HG03342 (cell line): ENCODE data around the gene ZNF181.
"Not testable (repeated sequence)": the region's sequence is repeated elsewhere in the genome, so short reads cannot be mapped to it uniquely, and the experiment has no call there.

Experiments used
- ATAC-seq: cut with Tn5 transposase; IDR thresholded peaks from one replicate; pipeline ENCODE4 v1.9.1; 2021; ENCODE audit warnings: mild to moderate bottlenecking, moderate library complexity; ENCODE audit not compliant: unreplicated experiment

Gene ZNF181

DNA sequence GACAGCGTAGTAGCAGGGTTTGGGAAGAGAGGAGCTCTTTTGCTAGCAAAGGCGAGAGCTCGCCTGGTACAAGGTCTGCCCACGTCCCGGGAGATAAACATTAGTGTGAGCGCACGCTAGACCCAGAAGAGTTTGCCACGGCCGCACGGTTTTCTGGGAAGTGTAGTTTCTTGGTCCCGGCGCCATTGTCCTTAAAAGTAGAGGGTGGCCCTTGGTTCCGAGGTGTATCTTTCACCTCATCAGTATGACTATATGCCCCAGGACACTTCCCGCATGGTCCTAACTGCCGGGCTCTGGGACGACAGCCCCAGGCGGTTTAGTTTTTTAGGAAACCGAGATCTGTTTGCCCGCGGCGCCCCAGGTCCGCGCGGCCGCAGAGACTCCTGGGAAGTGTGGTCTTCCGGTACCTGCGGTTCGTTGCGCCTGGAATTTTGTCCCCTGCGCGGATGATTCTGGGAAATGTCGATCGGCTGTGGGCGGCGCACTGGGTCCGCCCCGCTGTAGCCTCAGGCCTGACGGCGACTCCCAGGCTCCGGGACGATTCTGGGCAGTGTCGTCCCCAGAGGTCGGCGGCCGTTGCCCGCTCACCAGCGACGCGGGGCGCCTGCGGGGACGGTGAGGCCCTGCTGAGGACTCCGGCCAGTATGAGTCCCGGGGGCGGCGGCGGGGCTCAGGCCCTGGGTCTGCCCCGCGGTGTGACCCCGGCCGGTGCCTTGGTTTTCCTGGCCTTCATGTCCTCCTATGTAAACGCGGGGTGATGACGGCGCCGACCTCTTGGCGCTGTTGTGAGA lies at the start of gene ZNF181:
TSS of gene ZNF181 (plus strand) at position 498 of the 791 bp plus-strand sequence. CDS start 795 bp downstream, outside the sequence.
- ATAC-seq: peak; percentile 68

GRCh38 chr19:34685266-34685665 lies 48.8 kb upstream of the ZNF181 start:
- ATAC-seq: not testable (repeated sequence)

DNA sequence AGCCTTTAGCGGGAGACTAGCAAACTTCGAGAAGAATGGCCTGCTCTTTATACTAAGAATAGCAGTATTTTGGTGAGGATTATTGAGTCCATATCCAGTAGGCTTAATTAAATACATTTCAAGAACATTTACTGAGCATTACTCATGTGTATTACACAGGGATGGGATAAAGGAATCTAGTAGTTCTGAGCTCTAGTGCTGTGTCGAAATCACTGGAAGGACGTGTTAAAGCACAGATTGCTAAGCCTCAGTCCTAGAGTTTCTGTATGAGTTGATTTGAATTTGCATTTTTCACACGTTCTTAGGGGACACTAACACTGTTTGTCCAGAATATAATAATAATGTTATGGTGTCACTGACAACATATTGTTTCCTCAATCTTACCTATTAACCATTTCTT lies 47.6 kb upstream of the ZNF181 start:
- no peak for ATAC-seq

DNA sequence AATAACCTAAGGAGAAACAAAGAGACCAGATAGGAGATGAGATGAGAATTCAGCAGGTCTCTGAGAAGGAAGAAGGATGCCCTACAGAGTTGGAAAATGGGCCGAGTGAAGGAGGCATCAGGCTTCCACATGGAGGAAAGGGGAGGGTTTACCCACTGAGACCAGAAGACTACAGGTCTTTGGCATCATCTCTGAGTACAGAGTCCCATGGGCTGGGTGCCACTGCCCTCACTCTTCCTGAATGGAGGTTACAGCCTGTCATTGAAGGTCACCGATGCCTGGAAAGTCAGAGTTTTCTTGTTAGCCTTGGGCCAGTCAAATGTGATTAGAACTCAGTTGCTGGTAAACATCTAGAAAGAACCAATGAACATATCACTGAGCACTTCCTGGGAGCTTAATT lies 46.7 kb upstream of the ZNF181 start:
- no peak for ATAC-seq

DNA sequence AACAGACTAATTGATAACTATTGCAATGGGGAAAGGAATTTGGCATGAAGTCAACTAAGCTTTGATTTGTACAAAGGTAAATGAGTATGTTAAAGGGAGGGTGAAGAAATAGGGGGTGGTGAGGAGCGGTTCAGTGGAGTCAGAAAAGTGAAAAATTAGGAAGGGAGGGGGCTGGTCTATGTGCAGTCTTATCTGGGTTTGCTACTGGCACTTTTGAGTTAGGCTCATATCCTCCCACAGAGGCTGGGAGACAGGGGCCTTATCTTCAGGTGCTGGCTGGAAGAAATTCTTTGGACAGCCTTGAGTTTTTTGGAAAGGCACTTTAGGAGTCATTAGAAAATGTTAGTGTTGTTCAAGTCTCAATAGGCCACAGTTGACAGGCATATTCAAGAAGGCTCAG lies 45.5 kb upstream of the ZNF181 start:
- no peak for ATAC-seq

DNA sequence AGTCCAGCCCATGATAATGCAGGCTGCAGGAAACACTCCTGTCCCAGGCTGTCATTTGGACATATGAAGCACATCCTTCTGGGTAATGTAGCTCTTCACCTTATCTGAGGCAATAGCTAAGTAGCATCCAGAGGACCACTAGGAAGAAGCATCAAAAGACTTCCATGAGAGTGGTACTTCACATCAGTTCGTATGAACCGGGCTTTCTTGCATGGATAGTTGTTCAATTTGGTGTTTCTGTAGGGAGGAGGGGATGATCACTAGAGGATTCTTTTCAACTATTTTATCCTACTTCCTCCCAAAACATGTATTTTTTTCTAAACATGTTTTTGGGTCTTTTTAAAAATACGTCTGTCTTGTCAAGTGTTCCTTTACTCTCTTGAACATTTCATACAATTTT lies 43.7 kb upstream of the ZNF181 start:
- ATAC-seq: no peak

- no peak for ATAC-seq
These were observed 41.5 kb upstream of the ZNF181 start for GRCh38 chr19:34692549-34692948.

DNA sequence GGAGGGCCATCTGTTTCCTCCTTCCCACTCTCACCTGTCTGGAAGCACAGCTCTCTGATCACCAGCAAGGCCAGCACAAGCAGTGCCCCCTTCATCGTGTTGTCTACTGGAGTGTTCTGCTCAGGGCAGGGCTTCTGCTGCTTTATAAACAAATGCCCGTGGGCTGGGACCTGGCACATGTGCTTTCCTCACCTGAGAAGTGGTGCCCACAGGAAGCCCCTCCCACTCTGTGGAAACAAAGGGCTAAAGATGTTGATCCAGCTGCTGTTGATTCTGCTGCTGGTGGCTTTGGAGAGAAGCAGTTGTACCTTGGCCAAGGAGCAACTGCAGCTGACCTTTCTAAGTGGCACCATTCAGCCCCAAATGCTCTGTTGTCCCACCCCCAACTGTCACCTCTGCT lies 26.4 kb upstream of the ZNF181 start:
- ATAC-seq: no peak

DNA sequence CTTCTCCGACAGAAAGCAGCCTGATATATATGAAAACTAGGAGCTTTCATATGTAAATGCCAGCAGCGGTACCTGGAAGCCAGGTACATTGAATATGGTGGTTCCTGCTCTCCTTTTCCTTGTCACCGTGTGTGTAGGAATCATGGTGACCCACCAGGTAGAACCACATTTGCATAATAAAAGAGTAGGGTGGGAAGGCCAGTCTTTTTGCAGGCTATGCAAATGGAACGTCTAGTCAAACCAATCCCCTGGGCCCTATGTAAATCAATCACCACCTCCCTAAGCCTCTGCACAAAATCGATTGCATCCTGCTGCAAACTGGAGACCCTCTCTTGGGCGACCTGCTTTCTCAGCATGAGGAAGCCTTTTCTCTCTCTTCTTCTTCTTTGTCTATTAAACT lies 22.2 kb upstream of the ZNF181 start:
- ATAC-seq: no peak

GRCh38 chr19:34712395-34713261 lies 21.4 kb upstream of the ZNF181 start:
- ATAC-seq: no peak

- ATAC-seq: no peak
These were observed 20.8 kb upstream of the ZNF181 start for GRCh38 chr19:34713262-34713637.

GRCh38 chr19:34715357-34715756 lies 18.7 kb upstream of the ZNF181 start:
- ATAC-seq: no peak

DNA sequence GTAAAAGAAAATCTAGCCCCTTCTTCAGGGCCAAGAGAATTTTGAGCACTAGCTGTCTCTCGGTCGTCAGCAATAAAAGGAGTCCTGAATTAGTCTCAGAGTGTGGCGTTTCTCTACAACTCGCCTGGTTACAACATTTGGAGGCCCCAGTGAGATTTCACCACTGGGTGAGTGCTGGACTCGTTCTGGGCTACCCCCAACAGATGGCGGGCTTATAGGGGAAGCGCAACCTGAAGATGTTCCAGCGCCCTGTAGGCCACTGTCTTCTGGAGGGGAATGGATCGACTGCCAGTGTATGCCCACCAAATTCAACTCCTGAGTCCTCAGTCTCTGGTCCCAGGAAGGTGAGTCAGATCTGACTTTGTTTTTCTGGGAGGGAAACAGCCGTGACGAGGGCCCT lies 11.7 kb upstream of the ZNF181 start:
- no peak for ATAC-seq

GRCh38 chr19:34725400-34725799 lies 8.6 kb upstream of the ZNF181 start:
- ATAC-seq: no peak

DNA sequence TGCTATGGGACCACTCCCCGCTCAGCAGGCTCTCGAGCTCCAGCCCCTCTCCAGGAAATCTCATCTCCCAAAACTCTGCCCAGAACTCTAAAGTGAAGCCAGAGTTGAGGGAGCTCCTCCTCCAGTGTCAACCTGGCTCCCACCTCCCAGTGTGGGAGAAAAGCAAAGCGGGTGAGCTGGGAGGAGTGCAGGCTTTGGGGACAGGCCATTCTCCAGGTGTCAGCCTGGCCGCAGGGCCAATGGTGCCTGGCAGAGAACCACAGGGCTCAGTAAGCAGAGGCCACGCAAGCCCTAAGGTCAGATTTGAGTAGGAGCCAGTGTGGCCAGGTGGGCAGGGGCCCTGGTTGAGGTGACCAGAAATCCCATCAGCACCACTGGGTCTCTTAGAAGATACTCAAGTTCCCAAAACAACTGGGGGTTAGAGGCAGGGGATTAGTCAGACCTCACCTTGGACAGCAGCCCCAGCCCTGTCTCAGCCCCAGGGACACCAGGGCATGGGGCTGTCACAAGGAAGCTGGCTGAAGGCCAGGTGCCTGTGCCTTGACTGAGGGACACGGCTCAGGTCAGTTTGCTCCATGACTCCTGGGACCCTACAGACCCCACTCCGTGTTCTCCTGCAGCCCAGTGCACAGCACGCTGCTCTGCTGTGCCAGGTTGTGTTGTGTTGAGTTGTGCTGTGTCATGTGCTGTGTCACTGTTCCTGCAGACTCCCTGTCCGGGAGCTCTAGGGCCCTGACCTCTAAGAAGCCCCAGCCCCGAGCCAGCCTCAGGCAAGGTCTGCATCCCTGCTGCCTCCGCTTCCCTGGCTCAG lies 2.8 kb upstream of the ZNF181 start:
- ATAC-seq: no peak

DNA sequence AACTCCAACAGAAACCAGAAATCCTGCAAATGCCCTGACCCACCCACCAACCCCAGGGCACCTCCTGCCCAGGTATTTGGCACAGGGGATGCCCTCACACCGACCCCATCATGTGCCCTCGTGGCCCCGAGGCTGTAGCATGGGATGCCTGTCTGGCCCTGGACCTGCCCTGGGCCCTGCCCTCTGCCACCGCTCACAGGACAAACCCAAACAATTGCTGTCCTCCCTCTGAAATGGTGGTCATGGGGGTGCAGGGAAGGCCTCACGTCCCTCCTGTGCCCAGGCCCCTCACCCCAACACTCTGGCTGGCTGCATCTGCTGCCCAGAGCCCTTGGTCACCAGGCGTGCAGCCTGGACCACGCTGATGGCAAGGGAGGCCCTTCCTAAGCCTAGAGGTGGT lies 2.1 kb upstream of the ZNF181 start:
- no peak for ATAC-seq

GRCh38 chr19:34732612-34733211 lies 1.3 kb upstream of the ZNF181 start:
- no peak for ATAC-seq

- ATAC-seq: peak; percentile 19
These were observed 737 bp upstream of the ZNF181 start for GRCh38 chr19:34733266-34733745.

- ATAC-seq: no peak
These were observed 577 bp downstream of the ZNF181 start for GRCh38 chr19:34734537-34735103.
